ENCODE results near the gene ECI1. TPM values are rescaled to one million over a fixed set of nuclear protein-coding genes. Genes with fewer than 3 reads are reported as not detected.

The ECI1 gene
- total and polyA plus RNA-seq, 2 of the 13 experiments (the other 11 are each of a cell fraction or from before 2014, with no cell fraction given) = 82.0 to 102 TPM

DNA sequence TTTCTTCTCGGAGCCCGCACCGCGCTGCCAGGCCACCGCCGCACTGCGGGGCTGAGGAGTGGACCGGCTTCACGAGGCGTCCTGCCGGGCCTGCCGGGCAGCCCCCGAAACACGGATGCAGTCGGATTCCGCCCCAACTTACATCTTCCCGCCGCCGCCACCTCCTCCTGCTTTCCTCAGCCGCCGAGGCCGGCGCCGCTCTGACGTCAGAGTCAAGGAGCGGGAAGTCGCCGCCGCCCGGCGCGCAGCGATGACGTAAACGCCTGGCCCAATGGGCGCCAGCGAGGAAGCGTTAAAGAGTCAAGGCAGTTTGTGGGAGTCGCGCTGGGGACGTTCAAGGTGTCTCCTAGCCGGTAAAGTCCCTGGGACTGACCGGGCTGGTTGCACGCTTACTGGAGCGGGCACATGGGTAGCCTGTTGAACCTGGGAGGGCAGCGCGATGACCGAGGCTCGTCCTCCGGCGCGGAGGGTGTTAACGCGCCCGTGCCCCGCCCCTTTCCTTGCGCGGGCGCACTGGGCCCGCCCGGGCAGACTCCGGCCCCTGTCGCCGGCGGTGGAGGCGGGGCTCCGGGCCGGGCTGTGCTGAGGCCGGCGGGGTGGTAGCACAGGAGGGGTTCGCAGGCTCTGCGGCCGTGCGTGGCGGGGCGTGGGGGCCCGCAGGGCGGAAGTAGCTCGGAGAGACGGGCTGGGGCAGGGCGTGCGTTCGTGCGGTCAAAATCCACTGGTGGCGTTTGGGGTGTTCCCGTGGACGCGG lies 16.7 kb upstream of the ECI1 start, which contains the start of gene RNPS1 (continued):
- TF ChIP-seq, protein P1, sequence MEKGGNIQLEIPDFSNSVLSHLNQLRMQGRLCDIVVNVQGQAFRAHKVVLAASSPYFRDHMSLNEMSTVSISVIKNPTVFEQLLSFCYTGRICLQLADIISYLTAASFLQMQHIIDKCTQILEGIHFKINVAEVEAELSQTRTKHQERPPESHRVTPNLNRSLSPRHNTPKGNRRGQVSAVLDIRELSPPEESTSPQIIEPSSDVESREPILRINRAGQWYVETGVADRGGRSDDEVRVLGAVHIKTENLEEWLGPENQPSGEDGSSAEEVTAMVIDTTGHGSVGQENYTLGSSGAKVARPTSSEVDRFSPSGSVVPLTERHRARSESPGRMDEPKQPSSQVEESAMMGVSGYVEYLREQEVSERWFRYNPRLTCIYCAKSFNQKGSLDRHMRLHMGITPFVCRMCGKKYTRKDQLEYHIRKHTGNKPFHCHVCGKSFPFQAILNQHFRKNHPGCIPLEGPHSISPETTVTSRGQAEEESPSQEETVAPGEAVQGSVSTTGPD (CRISPR knock-in tag; IDR thresholded peaks at IDR 0.05) = no peak
- peak; percentile 94 for TF ChIP-seq GABPB1 (CRISPR knock-in tag; IDR thresholded peaks at IDR 0.05)
- TF ChIP-seq ZNF747 (CRISPR knock-in tag; IDR thresholded peaks at IDR 0.05; ENCODE audit: borderline replicate concordance) = no peak; the same call in 1 of the 2 replicates
- TF ChIP-seq, protein P2, sequence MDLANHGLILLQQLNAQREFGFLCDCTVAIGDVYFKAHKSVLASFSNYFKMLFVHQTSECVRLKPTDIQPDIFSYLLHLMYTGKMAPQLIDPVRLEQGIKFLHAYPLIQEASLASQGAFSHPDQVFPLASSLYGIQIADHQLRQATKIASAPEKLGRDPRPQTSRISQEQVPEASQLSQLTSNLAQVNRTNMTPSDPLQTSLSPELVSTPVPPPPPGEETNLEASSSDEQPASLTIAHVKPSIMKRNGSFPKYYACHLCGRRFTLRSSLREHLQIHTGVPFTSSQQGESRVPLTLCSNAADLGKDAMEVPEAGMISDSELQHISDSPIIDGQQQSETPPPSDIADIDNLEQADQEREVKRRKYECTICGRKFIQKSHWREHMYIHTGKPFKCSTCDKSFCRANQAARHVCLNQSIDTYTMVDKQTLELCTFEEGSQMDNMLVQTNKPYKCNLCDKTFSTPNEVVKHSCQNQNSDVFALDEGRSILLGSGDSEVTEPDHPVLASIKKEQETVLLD (CRISPR knock-in tag; IDR thresholded peaks at IDR 0.05; ENCODE audit: low read depth) = peak; percentile 81; the same call in 1 of the 2 replicates
- TF ChIP-seq, protein P3, sequence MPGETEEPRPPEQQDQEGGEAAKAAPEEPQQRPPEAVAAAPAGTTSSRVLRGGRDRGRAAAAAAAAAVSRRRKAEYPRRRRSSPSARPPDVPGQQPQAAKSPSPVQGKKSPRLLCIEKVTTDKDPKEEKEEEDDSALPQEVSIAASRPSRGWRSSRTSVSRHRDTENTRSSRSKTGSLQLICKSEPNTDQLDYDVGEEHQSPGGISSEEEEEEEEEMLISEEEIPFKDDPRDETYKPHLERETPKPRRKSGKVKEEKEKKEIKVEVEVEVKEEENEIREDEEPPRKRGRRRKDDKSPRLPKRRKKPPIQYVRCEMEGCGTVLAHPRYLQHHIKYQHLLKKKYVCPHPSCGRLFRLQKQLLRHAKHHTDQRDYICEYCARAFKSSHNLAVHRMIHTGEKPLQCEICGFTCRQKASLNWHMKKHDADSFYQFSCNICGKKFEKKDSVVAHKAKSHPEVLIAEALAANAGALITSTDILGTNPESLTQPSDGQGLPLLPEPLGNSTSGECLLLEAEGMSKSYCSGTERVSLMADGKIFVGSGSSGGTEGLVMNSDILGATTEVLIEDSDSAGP (CRISPR knock-in tag; IDR thresholded peaks at IDR 0.05; ENCODE audit: borderline replicate concordance) = peak; percentile 100
- 0 out of 2 replicates have a peak, but pooled peaks have one; percentile 59 for TF ChIP-seq ZNF343 (CRISPR knock-in tag; IDR thresholded peaks at IDR 0.05)
- peak; percentile 59 for TF ChIP-seq U2AF1 (optimal IDR thresholded peaks at IDR 0.05; ENCODE audit: low read depth, low read length)
- TF ChIP-seq, protein P4, sequence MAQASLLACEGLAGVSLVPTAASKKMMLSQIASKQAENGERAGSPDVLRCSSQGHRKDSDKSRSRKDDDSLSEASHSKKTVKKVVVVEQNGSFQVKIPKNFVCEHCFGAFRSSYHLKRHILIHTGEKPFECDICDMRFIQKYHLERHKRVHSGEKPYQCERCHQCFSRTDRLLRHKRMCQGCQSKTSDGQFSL (CRISPR knock-in tag; IDR thresholded peaks at IDR 0.05) = peak; percentile 59; the same call in 1 of the 2 replicates
- TF ChIP-seq, protein P5, sequence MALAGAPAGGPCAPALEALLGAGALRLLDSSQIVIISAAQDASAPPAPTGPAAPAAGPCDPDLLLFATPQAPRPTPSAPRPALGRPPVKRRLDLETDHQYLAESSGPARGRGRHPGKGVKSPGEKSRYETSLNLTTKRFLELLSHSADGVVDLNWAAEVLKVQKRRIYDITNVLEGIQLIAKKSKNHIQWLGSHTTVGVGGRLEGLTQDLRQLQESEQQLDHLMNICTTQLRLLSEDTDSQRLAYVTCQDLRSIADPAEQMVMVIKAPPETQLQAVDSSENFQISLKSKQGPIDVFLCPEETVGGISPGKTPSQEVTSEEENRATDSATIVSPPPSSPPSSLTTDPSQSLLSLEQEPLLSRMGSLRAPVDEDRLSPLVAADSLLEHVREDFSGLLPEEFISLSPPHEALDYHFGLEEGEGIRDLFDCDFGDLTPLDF (CRISPR knock-in tag; IDR thresholded peaks at IDR 0.05) = peak; percentile 99
- TF ChIP-seq ELF4 (CRISPR knock-in tag; IDR thresholded peaks at IDR 0.05; ENCODE audit: borderline replicate concordance) = peak; percentile 97
- peak; percentile 99 for TF ChIP-seq RBFOX2 (IDR thresholded peaks at IDR 0.05; ENCODE audit: low read depth, low read length)
- TF ChIP-seq STAG1 (CRISPR knock-in tag; IDR thresholded peaks at IDR 0.05) = no peak
- TF ChIP-seq, protein P6, sequence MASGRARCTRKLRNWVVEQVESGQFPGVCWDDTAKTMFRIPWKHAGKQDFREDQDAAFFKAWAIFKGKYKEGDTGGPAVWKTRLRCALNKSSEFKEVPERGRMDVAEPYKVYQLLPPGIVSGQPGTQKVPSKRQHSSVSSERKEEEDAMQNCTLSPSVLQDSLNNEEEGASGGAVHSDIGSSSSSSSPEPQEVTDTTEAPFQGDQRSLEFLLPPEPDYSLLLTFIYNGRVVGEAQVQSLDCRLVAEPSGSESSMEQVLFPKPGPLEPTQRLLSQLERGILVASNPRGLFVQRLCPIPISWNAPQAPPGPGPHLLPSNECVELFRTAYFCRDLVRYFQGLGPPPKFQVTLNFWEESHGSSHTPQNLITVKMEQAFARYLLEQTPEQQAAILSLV (CRISPR knock-in tag; IDR thresholded peaks at IDR 0.05; ENCODE audit: borderline replicate concordance) = no peak; the same call in 1 of the 2 replicates
- TF ChIP-seq, protein P7, sequence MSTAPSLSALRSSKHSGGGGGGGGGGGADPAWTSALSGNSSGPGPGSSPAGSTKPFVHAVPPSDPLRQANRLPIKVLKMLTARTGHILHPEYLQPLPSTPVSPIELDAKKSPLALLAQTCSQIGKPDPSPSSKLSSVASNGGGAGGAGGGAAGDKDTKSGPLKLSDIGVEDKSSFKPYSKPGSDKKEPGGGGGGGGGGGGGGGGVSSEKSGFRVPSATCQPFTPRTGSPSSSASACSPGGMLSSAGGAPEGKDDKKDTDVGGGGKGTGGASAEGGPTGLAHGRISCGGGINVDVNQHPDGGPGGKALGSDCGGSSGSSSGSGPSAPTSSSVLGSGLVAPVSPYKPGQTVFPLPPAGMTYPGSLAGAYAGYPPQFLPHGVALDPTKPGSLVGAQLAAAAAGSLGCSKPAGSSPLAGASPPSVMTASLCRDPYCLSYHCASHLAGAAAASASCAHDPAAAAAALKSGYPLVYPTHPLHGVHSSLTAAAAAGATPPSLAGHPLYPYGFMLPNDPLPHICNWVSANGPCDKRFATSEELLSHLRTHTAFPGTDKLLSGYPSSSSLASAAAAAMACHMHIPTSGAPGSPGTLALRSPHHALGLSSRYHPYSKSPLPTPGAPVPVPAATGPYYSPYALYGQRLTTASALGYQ (CRISPR knock-in tag; IDR thresholded peaks at IDR 0.05) = peak; percentile 61

All from HepG2 (cell line).